ENCODE results near the gene KRTAP5-1.

Gene KRTAP5-1

GRCh38 chr11:1574933-1575242 lies 10.2 kb downstream of the KRTAP5-1 start:
- no CpG with 5 or more reads among the region's 7 CpGs for WGBS, 2 donors (ENCODE audit: extremely low coverage in 2 of 2, insufficient read length in 2 of 2, insufficient replicate concordance in 1 of 2)
- H2BK12ac ChIP-seq (ENCODE audit: low read length), result no peak overlapping the region
- H3K27ac ChIP-seq (replicated peaks; ENCODE audit: low read length), result no peak overlapping the region
- H3K9ac ChIP-seq (ENCODE audit: low read depth, low read length, poor library complexity), result no peak overlapping the region
- H2AK5ac ChIP-seq (ENCODE audit: low read depth, low read length), result no peak overlapping the region
- H3K23ac ChIP-seq (ENCODE audit: low read depth, low read length, poor library complexity), result no peak overlapping the region
- H3K4ac ChIP-seq (ENCODE audit: low read length), result no peak overlapping the region
- DNase-seq (ENCODE audit: low spot score), result no peak
- no peak overlapping the region for H2BK5ac ChIP-seq (ENCODE audit: low read length)
- H3K4me1 ChIP-seq (ENCODE audit: control insufficient read depth in 2 of 2, insufficient read depth in 1 of 2, low read depth in 1 of 2, low read length in 2 of 2), result peaks cover 7 to 9% of the 10 kb centered on the region in 2 donors
- no peak overlapping the region for H3K18ac ChIP-seq (ENCODE audit: low read length)
- no peak overlapping the region for H2BK120ac ChIP-seq (ENCODE audit: low read depth, low read length)
- H2AFZ ChIP-seq (ENCODE audit: low read length), result no peak overlapping the region
- H3K4me3 ChIP-seq (ENCODE audit: low read length in 2 of 2), result no peak overlapping the region
- no peak overlapping the region for H2BK15ac ChIP-seq (ENCODE audit: low read length)
- H4K91ac ChIP-seq (ENCODE audit: low read depth, low read length, poor library complexity), result no peak overlapping the region
- H3K36me3 ChIP-seq (replicated peaks in 1 of 2; ENCODE audit: control insufficient read depth in 2 of 2, insufficient read depth in 2 of 2, low read length in 2 of 2), result no peaks in the 10 kb centered on the region
- peaks cover 20 to 35% (median 32%) of the 10 kb centered on the region in 3 experiments for H3K27me3 ChIP-seq (ENCODE audit: control insufficient read depth in 3 of 3, insufficient read depth in 3 of 3, low read depth in 1 of 3, low read length in 3 of 3)
- H3K4me2 ChIP-seq (ENCODE audit: insufficient read depth, low read length, poor library complexity, severe bottlenecking), result no peak overlapping the region
- H4K8ac ChIP-seq (ENCODE audit: low read depth, low read length), result no peak overlapping the region
- H3K9me3 ChIP-seq (replicated peaks in 1 of 2; ENCODE audit: control insufficient read depth in 2 of 2, insufficient read depth in 1 of 2, low read depth in 1 of 2, low read length in 2 of 2), result peaks cover 4 to 9% of the 10 kb centered on the region in 2 donors
- H3K79me1 ChIP-seq (ENCODE audit: low read depth, low read length), result peaks cover 2% of the 10 kb centered on the region
- H3K14ac ChIP-seq (ENCODE audit: low read length), result no peak overlapping the region

- Histone ChIP-seq H3K9me3 (replicated peaks in 1 of 2; ENCODE audit: control insufficient read depth in 2 of 2, insufficient read depth in 1 of 2, low read depth in 1 of 2, low read length in 2 of 2) (peaks cover 4 to 9% of the 10 kb centered on the region in 2 donors), H3K36me3 (replicated peaks in 1 of 2; ENCODE audit: control insufficient read depth in 2 of 2, insufficient read depth in 2 of 2, low read length in 2 of 2) (no peaks in the 10 kb centered on the region), H3K4me1 (ENCODE audit: control insufficient read depth in 2 of 2, insufficient read depth in 1 of 2, low read depth in 1 of 2, low read length in 2 of 2) (peaks cover 9 to 10% of the 10 kb centered on the region in 2 donors), H2AFZ (ENCODE audit: low read length) (peak overlapping the region; percentile 42), H3K4me3 (ENCODE audit: low read length in 2 of 2) (peak overlapping the region in 1 of 2 donors; percentile 61), H2BK12ac (ENCODE audit: low read length) (no peak overlapping the region), H3K4me2 (ENCODE audit: insufficient read depth, low read length, poor library complexity, severe bottlenecking) (peak overlapping the region; percentile 77), H4K91ac (ENCODE audit: low read depth, low read length, poor library complexity) (no peak overlapping the region), H3K14ac (ENCODE audit: low read length) (no peak overlapping the region), H3K79me1 (ENCODE audit: low read depth, low read length) (peaks cover 2% of the 10 kb centered on the region), H3K18ac (ENCODE audit: low read length) (peak overlapping the region; percentile 64), H3K9ac (ENCODE audit: low read depth, low read length, poor library complexity) (no peak overlapping the region), H3K4ac (ENCODE audit: low read length) (no peak overlapping the region), H3K23ac (ENCODE audit: low read depth, low read length, poor library complexity) (peak overlapping the region; percentile 73), H2BK15ac (ENCODE audit: low read length) (peak overlapping the region; percentile 81), H3K27ac (replicated peaks; ENCODE audit: low read length) (no peak overlapping the region), H4K8ac (ENCODE audit: low read depth, low read length) (no peak overlapping the region), H2AK5ac (ENCODE audit: low read depth, low read length) (peak overlapping the region; percentile 63), H2BK5ac (ENCODE audit: low read length) (no peak overlapping the region), H2BK120ac (ENCODE audit: low read depth, low read length) (no peak overlapping the region), H3K27me3 (ENCODE audit: control insufficient read depth in 3 of 3, insufficient read depth in 3 of 3, low read depth in 1 of 3, low read length in 3 of 3) (peaks cover 20 to 40% (median 36%) of the 10 kb centered on the region in 3 experiments)
- no CpG with 5 or more reads among the region's 64 CpGs for WGBS, 2 donors (ENCODE audit: extremely low coverage in 2 of 2, insufficient read length in 2 of 2, insufficient replicate concordance in 1 of 2)
- no peak for DNase-seq (ENCODE audit: low spot score)
Observed at GRCh38 chr11:1574238-1574932, 10.7 kb downstream of the KRTAP5-1 start.

- Histone ChIP-seq H3K23ac (ENCODE audit: low read depth, low read length, poor library complexity) (no peak overlapping the region), H3K4me2 (ENCODE audit: insufficient read depth, low read length, poor library complexity, severe bottlenecking) (no peak overlapping the region), H3K9me3 (replicated peaks in 1 of 2; ENCODE audit: control insufficient read depth in 2 of 2, insufficient read depth in 1 of 2, low read depth in 1 of 2, low read length in 2 of 2) (peaks cover 4 to 9% of the 10 kb centered on the region in 2 donors), H2BK12ac (ENCODE audit: low read length) (no peak overlapping the region), H2AFZ (ENCODE audit: low read length) (no peak overlapping the region), H3K27me3 (ENCODE audit: control insufficient read depth in 3 of 3, insufficient read depth in 3 of 3, low read depth in 1 of 3, low read length in 3 of 3) (peaks cover 20 to 45% (median 37%) of the 10 kb centered on the region in 3 experiments), H3K4me1 (ENCODE audit: control insufficient read depth in 2 of 2, insufficient read depth in 1 of 2, low read depth in 1 of 2, low read length in 2 of 2) (peaks cover 9 to 10% of the 10 kb centered on the region in 2 donors), H3K9ac (ENCODE audit: low read depth, low read length, poor library complexity) (no peak overlapping the region), H2AK5ac (ENCODE audit: low read depth, low read length) (peak overlapping the region; percentile 97), H3K79me1 (ENCODE audit: low read depth, low read length) (peaks cover 2% of the 10 kb centered on the region), H3K18ac (ENCODE audit: low read length) (peak overlapping the region; percentile 35), H2BK5ac (ENCODE audit: low read length) (no peak overlapping the region), H3K4ac (ENCODE audit: low read length) (no peak overlapping the region), H4K91ac (ENCODE audit: low read depth, low read length, poor library complexity) (no peak overlapping the region), H2BK15ac (ENCODE audit: low read length) (peak overlapping the region; percentile 9), H2BK120ac (ENCODE audit: low read depth, low read length) (no peak overlapping the region), H4K8ac (ENCODE audit: low read depth, low read length) (no peak overlapping the region), H3K4me3 (ENCODE audit: low read length in 2 of 2) (peak overlapping the region in 1 of 2 donors; percentile 61), H3K14ac (ENCODE audit: low read length) (peak overlapping the region; percentile 2), H3K36me3 (replicated peaks in 1 of 2; ENCODE audit: control insufficient read depth in 2 of 2, insufficient read depth in 2 of 2, low read length in 2 of 2) (no peaks in the 10 kb centered on the region), H3K27ac (replicated peaks; ENCODE audit: low read length) (no peak overlapping the region)
- no peak for DNase-seq (ENCODE audit: low spot score)
- WGBS, 2 donors (ENCODE audit: extremely low coverage in 2 of 2, insufficient read length in 2 of 2, insufficient replicate concordance in 1 of 2), result no CpG with 5 or more reads among the region's 7 CpGs
Observed at GRCh38 chr11:1573903-1574237, 11.2 kb downstream of the KRTAP5-1 start.

- no peak overlapping the region for H3K4ac ChIP-seq (ENCODE audit: low read length)
- H2AFZ ChIP-seq (ENCODE audit: low read length), result no peak overlapping the region
- no peak for DNase-seq (ENCODE audit: low spot score)
- H3K36me3 ChIP-seq (replicated peaks in 1 of 2; ENCODE audit: control insufficient read depth in 2 of 2, insufficient read depth in 2 of 2, low read length in 2 of 2), result no peaks in the 10 kb centered on the region
- no peak overlapping the region for H2BK5ac ChIP-seq (ENCODE audit: low read length)
- WGBS, 2 donors (ENCODE audit: extremely low coverage in 2 of 2, insufficient read length in 2 of 2, insufficient replicate concordance in 1 of 2), result no CpG with 5 or more reads among the region's 37 CpGs
- H3K27me3 ChIP-seq (ENCODE audit: control insufficient read depth in 3 of 3, insufficient read depth in 3 of 3, low read depth in 1 of 3, low read length in 3 of 3), result peaks cover 20 to 51% (median 37%) of the 10 kb centered on the region in 3 experiments
- H3K79me1 ChIP-seq (ENCODE audit: low read depth, low read length), result peaks cover 2% of the 10 kb centered on the region
- peak overlapping the region in 1 of 2 donors; percentile 79 for H3K4me3 ChIP-seq (ENCODE audit: low read length in 2 of 2)
- H4K91ac ChIP-seq (ENCODE audit: low read depth, low read length, poor library complexity), result no peak overlapping the region
- peak overlapping the region; percentile 60 for H3K9ac ChIP-seq (ENCODE audit: low read depth, low read length, poor library complexity)
- H2BK120ac ChIP-seq (ENCODE audit: low read depth, low read length), result no peak overlapping the region
- no peak overlapping the region for H3K23ac ChIP-seq (ENCODE audit: low read depth, low read length, poor library complexity)
- H3K4me2 ChIP-seq (ENCODE audit: insufficient read depth, low read length, poor library complexity, severe bottlenecking), result peak overlapping the region; percentile 77
- no peak overlapping the region for H3K27ac ChIP-seq (replicated peaks; ENCODE audit: low read length)
- no peak overlapping the region for H4K8ac ChIP-seq (ENCODE audit: low read depth, low read length)
- peak overlapping the region; percentile 38 for H3K18ac ChIP-seq (ENCODE audit: low read length)
- H2AK5ac ChIP-seq (ENCODE audit: low read depth, low read length), result peak overlapping the region; percentile 97
- peaks cover 11 to 14% of the 10 kb centered on the region in 2 donors for H3K4me1 ChIP-seq (ENCODE audit: control insufficient read depth in 2 of 2, insufficient read depth in 1 of 2, low read depth in 1 of 2, low read length in 2 of 2)
- H2BK12ac ChIP-seq (ENCODE audit: low read length), result no peak overlapping the region
- peak overlapping the region; percentile 2 for H3K14ac ChIP-seq (ENCODE audit: low read length)
- H3K9me3 ChIP-seq (replicated peaks in 1 of 2; ENCODE audit: control insufficient read depth in 2 of 2, insufficient read depth in 1 of 2, low read depth in 1 of 2, low read length in 2 of 2), result peaks cover under 1 to 4% of the 10 kb centered on the region in 2 donors
- H2BK15ac ChIP-seq (ENCODE audit: low read length), result peak overlapping the region; percentile 9
Observed at GRCh38 chr11:1573077-1573902, 11.8 kb downstream of the KRTAP5-1 start.

All from neuronal stem cell (in vitro differentiated cells).